Hepatocyte (in vitro differentiated cells): ENCODE measurements around the gene AKR1E2. TPM values are rescaled to one million over a fixed set of nuclear protein-coding genes. Genes with fewer than 3 reads are reported as not detected.

ENCODE experiments used
- DNase-seq: peaks from one replicate; pipeline ENCODE4 v3.0.0-alpha.2; 2016; ENCODE audit warnings: low spot score
- H2AFZ ChIP-seq: fragments of 200-600 bp; sonication (generic); 2 replicates; pipeline ENCODE4 v1.6.0; 2016; ENCODE audit warnings: antibody characterized with exemption, mild to moderate bottlenecking
- H3K27ac ChIP-seq: fragments of 200-600 bp; sonication (generic); 2 replicates; pipeline ENCODE4 v1.5.1; 2016; ENCODE audit warnings: mild to moderate bottlenecking
- H3K27me3 ChIP-seq: fragments of 200-600 bp; sonication (generic); 2 replicates; pipeline ENCODE4 v1.6.1; 2016
- H3K36me3 ChIP-seq: fragments of 200-600 bp; sonication (generic); replicated peaks from 2 replicates; pipeline ENCODE4 v1.5.1; 2016; ENCODE audit warnings: low read depth; ENCODE audit not compliant: insufficient read depth
- H3K4me1 ChIP-seq: fragments of 200-600 bp; sonication (generic); 2 replicates; pipeline ENCODE4 v1.5.1; 2016; ENCODE audit warnings: mild to moderate bottlenecking, moderate library complexity; ENCODE audit not compliant: insufficient read depth
- H3K4me2 ChIP-seq: fragments of 200-600 bp; sonication (generic); 2 replicates; pipeline ENCODE4 v1.6.0; 2016
- H3K4me3 ChIP-seq: fragments of 200-600 bp; sonication (generic); 2 replicates; pipeline ENCODE4 v1.5.1; 2016; ENCODE audit warnings: mild to moderate bottlenecking
- H3K79me2 ChIP-seq: fragments of 200-600 bp; sonication (generic); 2 replicates; pipeline ENCODE4 v1.6.0; 2017; ENCODE audit warnings: mild to moderate bottlenecking
- H3K9me2 ChIP-seq: fragments of 200-600 bp; sonication (generic); replicated peaks from 2 replicates; pipeline ENCODE4 v1.6.0; 2017; ENCODE audit warnings: mild to moderate bottlenecking; ENCODE audit not compliant: insufficient read depth
- H3K9me3 ChIP-seq: fragments of 200-600 bp; sonication (generic); 2 replicates; pipeline ENCODE4 v1.5.1; 2016; ENCODE audit warnings: low read depth, mild to moderate bottlenecking
- H4K20me1 ChIP-seq: fragments of 200-600 bp; sonication (generic); 2 replicates; pipeline ENCODE4 v1.6.0; 2016; ENCODE audit warnings: mild to moderate bottlenecking; ENCODE audit not compliant: insufficient read depth, poor library complexity, severe bottlenecking
- EZH2 ChIP-seq: fragments of 200-600 bp; sonication (generic); IDR thresholded peaks from 2 replicates; pipeline ENCODE4 v1.6.1; 2016; ENCODE audit warnings: antibody characterized with exemption, mild to moderate bottlenecking, borderline replicate concordance
- EZH2phosphoT487 ChIP-seq: fragments of 200-600 bp; sonication (generic); IDR thresholded peaks from one replicate; pipeline ENCODE4 v1.6.1; 2018; ENCODE audit warnings: antibody characterized with exemption, mild to moderate bottlenecking, low read depth, moderate library complexity; ENCODE audit not compliant: unreplicated experiment, severe bottlenecking
- WGBS: methylation state at CpG from one replicate; pipeline ENCODE4 v1.1.6; 2016; ENCODE audit warnings: low lambda C conversion rate; ENCODE audit errors: missing lambda C conversion rate; 5-methylcytosine and 5-hydroxymethylcytosine counted together
- polyA plus RNA-seq: library from polyadenylated mRNA; unstranded; fragments of >200 nt; fragmentation: Nextera tagmentation; extraction: Ambion mirVana; gene quantifications from 2 replicates; pipeline ENCODE4 v1.2.1, GENCODE V29; 2016
- total RNA-seq: library from RNA; depleted of rRNA; stranded (reverse); fragments of >200 nt; gene quantifications from 2 replicates; pipeline ENCODE4 v1.2.3, GENCODE V29; 2014
- TF ChIP-seq, protein P1 (sequence below): fragments of 200-600 bp; sonication (generic); IDR thresholded peaks from 2 replicates; pipeline ENCODE4 v1.5.1; 2016; ENCODE audit warnings: antibody characterized with exemption, mild to moderate bottlenecking; ENCODE audit not compliant: poor library complexity

The AKR1E2 gene
- total and polyA plus RNA-seq, 2 experiments from 2014 or later = 1.6 to 4.2 TPM

DNA sequence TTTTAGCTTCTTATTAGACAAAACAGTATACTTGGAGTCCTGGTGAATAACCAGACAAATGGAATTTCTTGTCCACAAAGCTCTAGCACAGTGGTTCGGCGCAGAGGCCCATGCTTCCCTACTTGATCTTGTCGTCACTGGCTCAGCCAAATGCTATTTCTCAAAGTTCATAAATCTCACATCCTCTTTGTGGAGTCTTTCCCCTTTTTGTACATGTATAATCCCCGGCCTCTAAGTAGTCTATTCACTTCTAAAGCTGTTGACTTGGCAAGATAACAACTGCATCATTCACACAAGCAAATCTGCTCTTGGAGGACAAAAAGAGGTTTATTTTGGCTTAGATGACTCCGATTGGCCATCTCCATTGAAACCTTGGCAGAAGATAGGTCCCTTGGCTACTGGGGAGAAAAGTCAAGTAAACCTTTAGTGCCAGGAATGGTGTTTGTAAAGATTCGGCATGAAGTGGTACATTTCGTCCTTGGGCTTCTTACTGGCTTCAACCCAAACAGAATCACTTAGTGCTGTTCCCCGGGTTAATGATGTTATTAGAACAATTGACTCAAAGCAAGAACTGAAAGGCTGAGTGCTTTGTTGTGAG is 5.1 kb upstream of the AKR1E2 start:
- no peak overlapping the region for H3K4me2 ChIP-seq
- DNase-seq = no peak
- H4K20me1 ChIP-seq = no peaks in the 10 kb centered on the region
- H3K4me3 ChIP-seq = no peak overlapping the region
- no peaks in the 10 kb centered on the region for H3K36me3 ChIP-seq
- no peaks in the 10 kb centered on the region for H3K9me2 ChIP-seq
- WGBS = 80% methylated on average over 8 of the region's 8 CpGs
- H3K4me1 ChIP-seq = no peaks in the 10 kb centered on the region
- H2AFZ ChIP-seq = no peak overlapping the region
- H3K9me3 ChIP-seq = no peaks in the 10 kb centered on the region
- no peaks in the 10 kb centered on the region for H3K79me2 ChIP-seq
- TF ChIP-seq, protein P1, sequence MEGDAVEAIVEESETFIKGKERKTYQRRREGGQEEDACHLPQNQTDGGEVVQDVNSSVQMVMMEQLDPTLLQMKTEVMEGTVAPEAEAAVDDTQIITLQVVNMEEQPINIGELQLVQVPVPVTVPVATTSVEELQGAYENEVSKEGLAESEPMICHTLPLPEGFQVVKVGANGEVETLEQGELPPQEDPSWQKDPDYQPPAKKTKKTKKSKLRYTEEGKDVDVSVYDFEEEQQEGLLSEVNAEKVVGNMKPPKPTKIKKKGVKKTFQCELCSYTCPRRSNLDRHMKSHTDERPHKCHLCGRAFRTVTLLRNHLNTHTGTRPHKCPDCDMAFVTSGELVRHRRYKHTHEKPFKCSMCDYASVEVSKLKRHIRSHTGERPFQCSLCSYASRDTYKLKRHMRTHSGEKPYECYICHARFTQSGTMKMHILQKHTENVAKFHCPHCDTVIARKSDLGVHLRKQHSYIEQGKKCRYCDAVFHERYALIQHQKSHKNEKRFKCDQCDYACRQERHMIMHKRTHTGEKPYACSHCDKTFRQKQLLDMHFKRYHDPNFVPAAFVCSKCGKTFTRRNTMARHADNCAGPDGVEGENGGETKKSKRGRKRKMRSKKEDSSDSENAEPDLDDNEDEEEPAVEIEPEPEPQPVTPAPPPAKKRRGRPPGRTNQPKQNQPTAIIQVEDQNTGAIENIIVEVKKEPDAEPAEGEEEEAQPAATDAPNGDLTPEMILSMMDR = no peak
- no peak for TF ChIP-seq EZH2phosphoT487
- no peak for TF ChIP-seq EZH2
- H3K27me3 ChIP-seq = no peaks in the 10 kb centered on the region
- H3K27ac ChIP-seq = no peak overlapping the region

DNA sequence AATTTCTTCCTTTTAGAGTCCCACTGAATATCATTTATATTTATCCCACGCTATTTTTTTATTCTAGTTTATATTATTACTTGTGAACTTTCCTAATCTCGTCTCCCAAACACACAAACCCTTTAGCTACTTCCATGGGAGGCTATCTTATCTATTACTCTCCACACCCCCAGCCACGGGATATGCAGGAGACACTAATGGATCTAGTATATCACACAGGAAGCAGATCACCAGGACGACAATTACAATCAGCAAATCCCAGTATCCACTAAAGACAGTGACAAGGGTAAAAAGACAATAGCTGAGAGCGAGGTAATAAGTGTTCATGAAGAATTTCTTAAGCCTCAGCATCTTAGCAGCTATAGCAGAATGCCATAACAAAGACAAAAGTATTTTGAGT is 3.8 kb upstream of the AKR1E2 start:
- Histone ChIP-seq H3K27me3 (no peaks in the 10 kb centered on the region), H2AFZ (no peak overlapping the region), H3K9me3 (no peaks in the 10 kb centered on the region), H3K4me1 (no peaks in the 10 kb centered on the region), H4K20me1 (no peaks in the 10 kb centered on the region), H3K27ac (no peak overlapping the region), H3K79me2 (no peaks in the 10 kb centered on the region), H3K4me2 (no peak overlapping the region), H3K9me2 (no peaks in the 10 kb centered on the region), H3K4me3 (no peak overlapping the region), H3K36me3 (no peaks in the 10 kb centered on the region)
- 42% methylated on average over 5 of the region's 5 CpGs for WGBS
- TF ChIP-seq EZH2 = no peak
- TF ChIP-seq, protein P1 = no peak
- no peak for TF ChIP-seq EZH2phosphoT487
- DNase-seq = no peak

DNA sequence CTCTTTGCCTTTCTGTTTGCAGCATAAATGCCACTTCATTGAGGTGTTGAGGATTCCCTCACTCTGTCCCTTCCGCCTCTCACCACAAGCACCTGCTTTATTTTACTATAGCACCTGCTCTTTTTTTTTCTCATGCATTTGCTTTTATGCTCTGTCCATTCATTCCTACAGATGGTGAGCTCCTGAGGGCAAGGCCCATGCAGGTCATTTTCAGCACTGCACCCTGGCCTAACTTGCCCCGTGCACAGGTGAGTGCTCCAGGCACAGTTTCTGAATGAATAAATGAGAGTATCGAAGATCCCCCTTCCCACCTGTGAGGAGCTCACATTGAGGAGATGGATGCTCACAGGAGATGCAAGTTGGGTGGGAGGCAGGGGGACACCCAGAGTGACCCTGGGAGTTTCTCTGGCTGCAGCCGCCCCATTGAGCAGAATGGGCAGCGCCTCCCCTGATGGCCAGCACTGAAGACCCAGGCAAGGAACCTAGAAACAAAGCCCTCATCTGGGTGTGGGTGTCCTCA is 1.2 kb upstream of the AKR1E2 start:
- H3K4me3 ChIP-seq = no peak overlapping the region
- 93% methylated on average over 5 of the region's 5 CpGs for WGBS

More for the DNA sequence above, 1.2 kb upstream of the AKR1E2 start:
- no peak overlapping the region for H3K4me2 ChIP-seq
- no peak overlapping the region for H3K27ac ChIP-seq
- H3K9me2 ChIP-seq = no peaks in the 10 kb centered on the region
- no peaks in the 10 kb centered on the region for H3K79me2 ChIP-seq
- no peak for DNase-seq
- no peaks in the 10 kb centered on the region for H3K27me3 ChIP-seq
- H3K36me3 ChIP-seq = no peaks in the 10 kb centered on the region
- no peaks in the 10 kb centered on the region for H3K4me1 ChIP-seq
- no peak overlapping the region for H2AFZ ChIP-seq
- TF ChIP-seq, protein P1 = no peak
- TF ChIP-seq EZH2 (no peak), EZH2phosphoT487 (no peak)
- no peaks in the 10 kb centered on the region for H3K9me3 ChIP-seq
- H4K20me1 ChIP-seq = no peaks in the 10 kb centered on the region
